ENCODE measurements around the gene CES4A.

The CES4A gene

GRCh38 chr16:67053767-67054334 is 65.5 kb downstream of the CES4A start:
- no peak for DNase-seq (ENCODE audit: low spot score)

GRCh38 chr16:67054901-67055300 is 66.5 kb downstream of the CES4A start:
- no peak for DNase-seq (ENCODE audit: low spot score)

GRCh38 chr16:67055712-67056487 is 67.5 kb downstream of the CES4A start:
- DNase-seq (ENCODE audit: low spot score): peak; percentile 16
